ENCODE data around the gene ARF3.

The ARF3 gene

GRCh38 chr12:48977290-48978281 is 20.3 kb upstream of the ARF3 start:
- DNase-seq (ENCODE audit: insufficient read length, low spot score) (no peak), FAIRE-seq (no peak)
- peak; percentile 54 for TF ChIP-seq CTCF (IDR thresholded peaks at IDR 0.05; ENCODE audit: insufficient read depth, missing control alignments)

GRCh38 chr12:48973941-48974673 is 16.8 kb upstream of the ARF3 start:
- DNase-seq (ENCODE audit: insufficient read length, low spot score) (peak; percentile 18), FAIRE-seq (no peak)
- TF ChIP-seq CTCF (IDR thresholded peaks at IDR 0.05; ENCODE audit: insufficient read depth, missing control alignments): peak; percentile 36

GRCh38 chr12:48973531-48973930 is 16.2 kb upstream of the ARF3 start:
- TF ChIP-seq CTCF (IDR thresholded peaks at IDR 0.05; ENCODE audit: insufficient read depth, missing control alignments): no peak
- DNase-seq (ENCODE audit: insufficient read length, low spot score) (peak; percentile 19), FAIRE-seq (no peak)

GRCh38 chr12:48972952-48973483 is 15.7 kb upstream of the ARF3 start:
- TF ChIP-seq CTCF (IDR thresholded peaks at IDR 0.05; ENCODE audit: insufficient read depth, missing control alignments): no peak
- DNase-seq (ENCODE audit: insufficient read length, low spot score) (no peak), FAIRE-seq (no peak)

- FAIRE-seq (no peak), DNase-seq (ENCODE audit: insufficient read length, low spot score) (no peak)
- TF ChIP-seq CTCF (IDR thresholded peaks at IDR 0.05; ENCODE audit: insufficient read depth, missing control alignments): no peak
These were observed 15.1 kb upstream of the ARF3 start for GRCh38 chr12:48972213-48972951.

- DNase-seq (ENCODE audit: insufficient read length, low spot score) (no peak), FAIRE-seq (no peak)
- TF ChIP-seq CTCF (IDR thresholded peaks at IDR 0.05; ENCODE audit: insufficient read depth, missing control alignments): no peak
These were observed 13.5 kb upstream of the ARF3 start for GRCh38 chr12:48970702-48971334.

Measured in D721Med (cell line).